HEK293 (cell line): ENCODE data around the gene HIVEP2.

ENCODE experiments used
- CTCF ChIA-PET: fragments of 350-600 bp; formaldehyde crosslinking; extraction: SDS; loops from one replicate; lab custom pipeline; 2021; ENCODE audit warnings: antibody characterized with exemption; lab: Yijun Ruan, JAX
- POLR2A ChIA-PET: fragments of 300-600 bp; formaldehyde crosslinking; extraction: SDS; loops from one replicate; lab custom pipeline; 2020; ENCODE audit warnings: antibody characterized with exemption, inconsistent platforms; lab: Yijun Ruan, JAX
- H3K27ac ChIP-seq: fragments of 200-500 bp; sonication (Bioruptor generic); 2 replicates; pipeline ENCODE4 v1.5.1; 2014; ENCODE audit warnings: low read depth, low read length, control low read depth, inconsistent platforms; ENCODE audit errors: extremely low read depth
- H3K36me3 ChIP-seq, 2 experiments: fragments of 200-500 bp in 1 of 2; sonication (Bioruptor generic) in 1 of 2; 1 replicate in 1 of 2; 2 replicates in 1 of 2; pipeline ENCODE4 v1.5.1; 2014 to 2017; ENCODE audit warnings: inconsistent platforms in 2 of 2, low read length in 2 of 2; ENCODE audit not compliant: control insufficient read depth in 2 of 2, insufficient read depth in 1 of 2
- H3K4me1 ChIP-seq: fragments of 200-500 bp; sonication (Bioruptor generic); 2 replicates; pipeline ENCODE4 v1.5.1; 2014; ENCODE audit warnings: mild to moderate bottlenecking, low read length, inconsistent platforms; ENCODE audit not compliant: control insufficient read depth, insufficient read depth
- H3K4me3 ChIP-seq: 2 replicates; pipeline ENCODE4 v1.5.1; 2011; ENCODE audit warnings: low read depth, mild to moderate bottlenecking, control low read depth, low read length, moderate library complexity
- H3K9me3 ChIP-seq: fragments of 200-500 bp; sonication (Bioruptor generic); 2 replicates; pipeline ENCODE4 v1.5.1; 2014; ENCODE audit warnings: low read depth, low read length, inconsistent platforms; ENCODE audit not compliant: control insufficient read depth, insufficient read depth
- REPIN1 ChIP-seq: fragments of 450-650 bp; formaldehyde crosslinking; IDR thresholded peaks from 2 replicates; pipeline ENCODE4 v1.5.1; 2017; ENCODE audit warnings: missing biosample characterization, missing genetic modification characterization, low read depth
- SETDB1 ChIP-seq: IDR thresholded peaks from one replicate; pipeline ENCODE4 v1.6.1; 2017; ENCODE audit warnings: mild to moderate bottlenecking, low read length, moderate library complexity, mixed read lengths; ENCODE audit not compliant: insufficient read length
- TCF7L2 ChIP-seq: IDR thresholded peaks from 2 replicates; pipeline ENCODE4 v1.6.1; 2011; ENCODE audit warnings: low read depth, mild to moderate bottlenecking, inconsistent platforms, low read length, moderate library complexity, borderline replicate concordance
- TRIM28 ChIP-seq: IDR thresholded peaks from 2 replicates; pipeline ENCODE4 v1.6.1; 2011; ENCODE audit warnings: low read length, control low read depth, borderline replicate concordance
- ZBTB48 ChIP-seq: fragments of 450-650 bp; formaldehyde crosslinking; IDR thresholded peaks from 2 replicates; pipeline ENCODE4 v1.5.1; 2016; ENCODE audit warnings: missing biosample characterization, missing genetic modification characterization
- ZFHX2 ChIP-seq: fragments of 450-650 bp; formaldehyde crosslinking; conservative IDR thresholded peaks from 2 replicates; pipeline ENCODE4 v1.5.1; 2016; ENCODE audit warnings: missing biosample characterization, missing genetic modification characterization
- ZNF175 ChIP-seq: fragments of 450-650 bp; formaldehyde crosslinking; IDR thresholded peaks from 2 replicates; pipeline ENCODE4 v1.5.1; 2016; ENCODE audit warnings: missing biosample characterization, missing genetic modification characterization
- ZNF274 ChIP-seq, 2 experiments: fragments of 200-500 bp in 1 of 2; fragments of 450-650 bp in 1 of 2; sonication (Bioruptor generic) in 1 of 2; formaldehyde crosslinking in 1 of 2; IDR thresholded peaks; 2 replicates each; pipeline versions ENCODE4 v1.5.1 to v1.6.1; 2014 to 2016; ENCODE audit warnings: borderline replicate concordance in 1 of 2, inconsistent platforms in 1 of 2, low read length in 1 of 2, missing biosample characterization in 1 of 2, missing genetic modification characterization in 1 of 2
- ZNF311 ChIP-seq: fragments of 450-650 bp; formaldehyde crosslinking; IDR thresholded peaks from 2 replicates; pipeline ENCODE4 v1.5.1; 2017; ENCODE audit warnings: missing biosample characterization, missing genetic modification characterization, borderline replicate concordance
- ZNF324 ChIP-seq: fragments of 450-650 bp; formaldehyde crosslinking; IDR thresholded peaks from 2 replicates; pipeline ENCODE4 v1.5.1; 2016; ENCODE audit warnings: missing biosample characterization, missing genetic modification characterization
- ZNF366 ChIP-seq: fragments of 450-650 bp; formaldehyde crosslinking; conservative IDR thresholded peaks from 2 replicates; pipeline ENCODE4 v1.5.1; 2016; ENCODE audit warnings: missing biosample characterization, missing genetic modification characterization
- ZNF37A ChIP-seq: fragments of 450-650 bp; IDR thresholded peaks from 2 replicates; pipeline ENCODE4 v1.5.1; 2018; ENCODE audit warnings: missing biosample characterization, missing genetic modification characterization
- ZNF426 ChIP-seq: fragments of 450-650 bp; formaldehyde crosslinking; IDR thresholded peaks from 2 replicates; pipeline ENCODE4 v1.5.1; 2017; ENCODE audit warnings: missing biosample characterization, missing genetic modification characterization, mild to moderate bottlenecking, inconsistent platforms, moderate library complexity
- ZNF473 ChIP-seq: fragments of 450-650 bp; formaldehyde crosslinking; IDR thresholded peaks from 2 replicates; pipeline ENCODE4 v1.5.1; 2017; ENCODE audit warnings: missing biosample characterization, missing genetic modification characterization
- ZNF654 ChIP-seq: fragments of 450-650 bp; formaldehyde crosslinking; IDR thresholded peaks from 2 replicates; pipeline ENCODE4 v1.5.1; 2016; ENCODE audit warnings: low read depth, missing biosample characterization, missing genetic modification characterization
- ZNF658 ChIP-seq: fragments of 450-650 bp; formaldehyde crosslinking; IDR thresholded peaks from 2 replicates; pipeline ENCODE4; 2016; ENCODE audit warnings: missing biosample characterization, missing genetic modification characterization
- ZNF777 ChIP-seq: fragments of 450-650 bp; formaldehyde crosslinking; IDR thresholded peaks from 2 replicates; pipeline ENCODE4 v1.5.1; 2017; ENCODE audit warnings: missing biosample characterization, missing genetic modification characterization, borderline replicate concordance
- ZSCAN23 ChIP-seq: fragments of 450-650 bp; formaldehyde crosslinking; IDR thresholded peaks from 2 replicates; pipeline ENCODE4 v1.5.1; 2016; ENCODE audit warnings: missing biosample characterization, missing genetic modification characterization
- TF ChIP-seq, protein P1 (sequence below): fragments of 450-650 bp; formaldehyde crosslinking; IDR thresholded peaks from 2 replicates; pipeline ENCODE4 v1.5.1; 2016; ENCODE audit warnings: missing biosample characterization, missing genetic modification characterization
- TF ChIP-seq, protein P2 (sequence below): fragments of 450-650 bp; formaldehyde crosslinking; IDR thresholded peaks from 2 replicates; pipeline ENCODE4 v1.5.1; 2016; ENCODE audit warnings: missing biosample characterization, missing genetic modification characterization, borderline replicate concordance
- TF ChIP-seq, protein P3 (sequence below): fragments of 450-650 bp; formaldehyde crosslinking; optimal IDR thresholded peaks from 2 replicates; pipeline ENCODE3; 2016; ENCODE audit warnings: missing biosample characterization, mild to moderate bottlenecking, missing genetic modification characterization

The HIVEP2 gene

DNA sequence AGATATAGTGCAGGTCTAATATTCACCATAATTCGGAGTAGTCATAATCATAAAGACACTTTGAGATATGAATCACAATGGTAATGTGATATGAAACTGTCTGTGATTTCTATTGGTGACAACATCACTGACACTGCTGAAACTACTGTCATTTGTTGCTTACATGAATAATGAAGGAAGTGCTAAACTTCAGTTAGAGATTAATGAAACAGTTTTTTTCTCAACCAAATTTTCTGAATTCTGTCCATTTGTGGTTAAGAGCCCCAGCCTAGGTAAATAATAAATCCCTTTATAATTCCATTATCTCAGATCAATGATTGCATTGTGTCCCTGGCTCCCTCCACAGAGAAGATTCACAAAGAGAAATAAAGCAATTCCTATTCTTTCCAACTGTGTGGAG is 122.6 kb downstream of the HIVEP2 start (continued):
- TF ChIP-seq ZSCAN23 (tag by site-specific recombination): no peak

DNA sequence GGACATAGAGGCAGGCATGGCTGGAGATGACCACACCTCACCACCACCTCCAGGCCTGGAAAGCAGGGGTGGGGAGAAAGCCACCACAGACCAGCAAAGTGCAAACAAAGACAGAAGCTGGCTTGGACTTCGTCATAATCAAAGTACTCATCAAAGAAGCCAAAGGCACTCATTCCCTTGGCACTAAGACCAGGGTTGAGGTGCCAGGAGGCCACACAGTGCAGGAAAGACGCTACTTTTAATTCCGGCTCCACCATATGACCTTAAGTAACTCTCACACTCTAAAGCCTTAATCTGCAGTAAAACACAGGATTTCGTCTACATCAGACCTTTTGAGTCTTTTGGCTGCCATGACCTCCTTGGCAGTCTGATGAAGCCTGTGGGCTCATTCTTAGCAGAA is 123.1 kb downstream of the HIVEP2 start:
- Histone ChIP-seq H3K4me1 (no peaks in the 10 kb centered on the region; the same call in 1 of the 2 replicates), H3K36me3 (no peaks in the 10 kb centered on the region), H3K9me3 (no peaks in the 10 kb centered on the region), H3K4me3 (no peak overlapping the region), H3K27ac (no peak overlapping the region)
- POLR2A ChIA-PET: no interaction called here
- no peak for TF ChIP-seq TCF7L2
- TF ChIP-seq, protein P1, sequence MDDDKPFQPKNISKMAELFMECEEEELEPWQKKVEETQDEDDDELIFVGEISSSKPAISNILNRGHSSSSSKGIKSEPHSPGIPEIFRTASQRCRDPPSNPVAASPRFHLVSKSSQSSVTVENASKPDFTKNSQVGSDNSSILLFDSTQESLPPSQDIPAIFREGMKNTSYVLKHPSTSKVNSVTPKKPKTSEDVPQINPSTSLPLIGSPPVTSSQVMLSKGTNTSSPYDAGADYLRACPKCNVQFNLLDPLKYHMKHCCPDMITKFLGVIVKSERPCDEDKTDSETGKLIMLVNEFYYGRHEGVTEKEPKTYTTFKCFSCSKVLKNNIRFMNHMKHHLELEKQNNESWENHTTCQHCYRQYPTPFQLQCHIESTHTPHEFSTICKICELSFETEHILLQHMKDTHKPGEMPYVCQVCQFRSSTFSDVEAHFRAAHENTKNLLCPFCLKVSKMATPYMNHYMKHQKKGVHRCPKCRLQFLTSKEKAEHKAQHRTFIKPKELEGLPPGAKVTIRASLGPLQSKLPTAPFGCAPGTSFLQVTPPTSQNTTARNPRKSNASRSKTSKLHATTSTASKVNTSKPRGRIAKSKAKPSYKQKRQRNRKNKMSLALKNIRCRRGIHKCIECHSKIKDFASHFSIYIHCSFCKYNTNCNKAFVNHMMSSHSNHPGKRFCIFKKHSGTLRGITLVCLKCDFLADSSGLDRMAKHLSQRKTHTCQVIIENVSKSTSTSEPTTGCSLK (tag by site-specific recombination): no peak
- TF ChIP-seq ZNF654 (tag by site-specific recombination): no peak
- no peak for TF ChIP-seq ZSCAN23 (tag by site-specific recombination)
- TF ChIP-seq ZNF366 (tag by site-specific recombination): no peak
- TF ChIP-seq ZNF175: no peak
- CTCF ChIA-PET: interaction anchor here (0.6 to 0.7 kb wide), 2 partner anchors 11 to 130 kb away, joined by 3 to 4 read pairs; no protein-coding TSS in a partner anchor

DNA sequence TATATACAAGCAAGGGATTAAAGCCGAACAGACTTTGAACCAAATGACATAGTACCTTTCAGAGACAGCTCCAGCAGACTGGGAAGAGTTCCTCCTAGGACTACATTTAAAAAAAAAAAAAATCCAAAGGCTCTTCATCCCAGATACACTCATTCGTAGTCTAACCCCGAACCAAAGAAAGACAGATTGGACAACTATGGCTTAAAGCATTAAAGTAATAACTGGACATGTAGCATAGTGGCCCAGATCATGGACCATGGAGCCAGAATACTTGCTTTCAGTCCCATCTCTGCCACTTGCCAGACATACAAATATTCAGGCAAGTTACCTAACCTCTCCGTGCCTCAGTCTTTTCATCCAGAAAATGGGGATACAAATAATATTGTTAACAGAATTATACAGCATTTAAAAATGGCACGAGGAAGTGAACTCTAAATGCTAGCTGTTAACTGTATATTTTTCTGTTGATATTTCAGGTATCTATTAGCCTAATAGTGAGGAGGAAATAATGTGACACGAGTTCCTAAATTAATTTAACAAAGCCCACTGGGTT is 123.7 kb downstream of the HIVEP2 start:
- H3K27ac ChIP-seq: no peak overlapping the region
- no peak overlapping the region for H3K4me3 ChIP-seq
- no peak for TF ChIP-seq ZNF473
- ChIA-PET POLR2A (interaction anchor here (0.6 kb wide), 1 partner anchor 71 kb away, joined by 3 read pairs; no protein-coding TSS in a partner anchor), CTCF (interaction anchor here (0.6 to 0.9 kb wide), 3 partner anchors 11 to 129 kb away, joined by 3 to 4 read pairs (median 4); no protein-coding TSS in a partner anchor)
- no peaks in the 10 kb centered on the region for H3K9me3 ChIP-seq
- no peaks in the 10 kb centered on the region; the same call in 1 of the 2 replicates for H3K4me1 ChIP-seq
- no peaks in the 10 kb centered on the region for H3K36me3 ChIP-seq

DNA sequence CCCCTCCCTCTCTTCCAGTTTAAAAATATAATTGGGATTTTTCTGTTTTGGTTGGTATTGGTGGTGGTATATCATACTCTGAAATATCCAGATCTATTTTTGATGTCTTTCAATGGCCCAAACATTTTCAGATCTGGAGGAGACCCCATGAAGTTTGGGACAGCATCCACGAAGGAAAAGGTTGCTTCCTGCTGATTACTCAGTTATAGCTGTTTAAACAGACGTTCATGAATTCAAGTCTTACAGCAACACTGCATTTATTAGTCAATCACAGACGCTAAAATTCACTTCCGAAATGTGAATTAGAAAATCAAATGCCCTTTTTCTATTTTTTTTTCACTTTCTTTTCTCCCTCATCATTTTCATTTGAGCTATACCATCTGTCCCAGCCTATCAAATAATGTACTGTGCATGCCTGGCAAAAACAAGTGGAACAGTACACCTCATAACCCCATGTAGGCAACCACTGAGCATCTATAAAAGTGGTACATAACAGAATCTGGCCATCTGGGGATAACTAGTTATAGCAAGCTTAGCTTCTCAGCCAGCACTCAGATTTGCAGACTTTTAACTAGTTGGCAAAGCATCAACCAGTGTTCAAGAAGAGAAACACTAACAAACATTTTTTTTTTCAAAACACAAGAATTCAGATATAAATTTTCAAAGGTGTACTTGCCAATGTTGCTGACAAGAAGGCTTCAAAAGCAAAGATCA is 124.5 kb downstream of the HIVEP2 start:
- no peaks in the 10 kb centered on the region; the same call in 1 of the 2 replicates for H3K4me1 ChIP-seq
- H3K36me3 ChIP-seq: no peaks in the 10 kb centered on the region
- no peak overlapping the region for H3K27ac ChIP-seq
- CTCF ChIA-PET: interaction anchor here (0.5 to 1.6 kb wide), 6 partner anchors 17 to 199 kb away, joined by 3 to 5 read pairs (median 4); no protein-coding TSS in a partner anchor
- no peaks in the 10 kb centered on the region for H3K9me3 ChIP-seq
- H3K4me3 ChIP-seq: no peak overlapping the region
- POLR2A ChIA-PET: interaction anchor here (0.6 kb wide), 1 partner anchor 70 kb away, joined by 3 read pairs; no protein-coding TSS in a partner anchor
- TF ChIP-seq ZNF324 (no peak), ZSCAN23 (tag by site-specific recombination) (no peak), TRIM28 (no peak), ZNF777 (tag by site-specific recombination) (no peak), SETDB1 (no peak), ZFHX2 (tag by site-specific recombination) (no peak), ZBTB48 (tag by site-specific recombination) (no peak), ZNF426 (tag by site-specific recombination) (no peak), ZNF274 (IDR thresholded peaks at IDR 0.05; ENCODE audit: low read length) (no peak), ZNF274 (tag by site-specific recombination; IDR thresholded peaks at IDR 0.05; ENCODE audit: borderline replicate concordance) (no peak), ZNF658 (tag by site-specific recombination) (no peak), ZNF311 (tag by site-specific recombination) (no peak), ZNF37A (no peak), REPIN1 (tag by site-specific recombination) (no peak)
- TF ChIP-seq, protein P2, sequence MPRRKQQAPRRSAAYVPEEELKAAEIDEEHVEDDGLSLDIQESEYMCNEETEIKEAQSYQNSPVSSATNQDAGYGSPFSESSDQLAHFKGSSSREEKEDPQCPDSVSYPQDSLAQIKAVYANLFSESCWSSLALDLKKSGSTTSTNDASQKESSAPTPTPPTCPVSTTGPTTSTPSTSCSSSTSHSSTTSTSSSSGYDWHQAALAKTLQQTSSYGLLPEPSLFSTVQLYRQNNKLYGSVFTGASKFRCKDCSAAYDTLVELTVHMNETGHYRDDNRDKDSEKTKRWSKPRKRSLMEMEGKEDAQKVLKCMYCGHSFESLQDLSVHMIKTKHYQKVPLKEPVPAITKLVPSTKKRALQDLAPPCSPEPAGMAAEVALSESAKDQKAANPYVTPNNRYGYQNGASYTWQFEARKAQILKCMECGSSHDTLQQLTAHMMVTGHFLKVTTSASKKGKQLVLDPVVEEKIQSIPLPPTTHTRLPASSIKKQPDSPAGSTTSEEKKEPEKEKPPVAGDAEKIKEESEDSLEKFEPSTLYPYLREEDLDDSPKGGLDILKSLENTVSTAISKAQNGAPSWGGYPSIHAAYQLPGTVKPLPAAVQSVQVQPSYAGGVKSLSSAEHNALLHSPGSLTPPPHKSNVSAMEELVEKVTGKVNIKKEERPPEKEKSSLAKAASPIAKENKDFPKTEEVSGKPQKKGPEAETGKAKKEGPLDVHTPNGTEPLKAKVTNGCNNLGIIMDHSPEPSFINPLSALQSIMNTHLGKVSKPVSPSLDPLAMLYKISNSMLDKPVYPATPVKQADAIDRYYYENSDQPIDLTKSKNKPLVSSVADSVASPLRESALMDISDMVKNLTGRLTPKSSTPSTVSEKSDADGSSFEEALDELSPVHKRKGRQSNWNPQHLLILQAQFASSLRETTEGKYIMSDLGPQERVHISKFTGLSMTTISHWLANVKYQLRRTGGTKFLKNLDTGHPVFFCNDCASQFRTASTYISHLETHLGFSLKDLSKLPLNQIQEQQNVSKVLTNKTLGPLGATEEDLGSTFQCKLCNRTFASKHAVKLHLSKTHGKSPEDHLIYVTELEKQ (tag by site-specific recombination): no peak
- TF ChIP-seq, protein P3, sequence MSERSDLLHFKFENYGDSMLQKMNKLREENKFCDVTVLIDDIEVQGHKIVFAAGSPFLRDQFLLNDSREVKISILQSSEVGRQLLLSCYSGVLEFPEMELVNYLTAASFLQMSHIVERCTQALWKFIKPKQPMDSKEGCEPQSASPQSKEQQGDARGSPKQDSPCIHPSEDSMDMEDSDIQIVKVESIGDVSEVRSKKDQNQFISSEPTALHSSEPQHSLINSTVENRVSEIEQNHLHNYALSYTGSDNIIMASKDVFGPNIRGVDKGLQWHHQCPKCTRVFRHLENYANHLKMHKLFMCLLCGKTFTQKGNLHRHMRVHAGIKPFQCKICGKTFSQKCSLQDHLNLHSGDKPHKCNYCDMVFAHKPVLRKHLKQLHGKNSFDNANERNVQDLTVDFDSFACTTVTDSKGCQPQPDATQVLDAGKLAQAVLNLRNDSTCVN (tag by site-specific recombination): no peak
